Endothelial cell of umbilical vein (primary cell): Measurements from ENCODE around the gene TBC1D4. TPM values are rescaled to one million over a fixed set of nuclear protein-coding genes. Genes with fewer than 3 reads are reported as not detected.

Experiments used
- BruUV-seq: library from RNA; stranded (reverse); fragments of 400-500 nt; replicated peaks from 2 replicates; lab custom pipeline; 2021; lab: Mats Ljungman, UMichigan
- CTCF ChIA-PET: fragments of 300-600, 350-600 bp; sonication (Branson Sonifier 250); formaldehyde crosslinking; loops from one replicate; lab custom pipeline; 2021; ENCODE audit warnings: antibody characterized with exemption, inconsistent platforms; lab: Charles Lee
- POLR2A ChIA-PET: fragments of 300-600, 350-600 bp; sonication (Branson Sonifier 250); formaldehyde crosslinking; loops from one replicate; lab custom pipeline; 2021; ENCODE audit warnings: antibody characterized with exemption, inconsistent platforms; lab: Charles Lee
- DNase-seq: peaks from one replicate; pipeline ENCODE4 v3.0.0-alpha.2; 2011; ENCODE audit warnings: low read depth, low spot score
- FAIRE-seq: peaks from 2 replicates; lab custom pipeline; 2011; peaks lifted over from hg19 to GRCh38; lab: Jason Lieb, UNC
- H2AFZ ChIP-seq: 2 replicates; pipeline ENCODE4 v1.6.0; 2012; ENCODE audit warnings: low read depth, low read length, control low read depth, inconsistent platforms
- H3K27ac ChIP-seq: 2 replicates; pipeline ENCODE4 v1.5.1; 2011; ENCODE audit warnings: low read depth, mild to moderate bottlenecking, control low read depth, low read length, moderate library complexity; ENCODE audit not compliant: insufficient read depth
- H3K27me3 ChIP-seq, 2 experiments: 2 replicates each; pipeline versions ENCODE4 v1.6.0 to v1.6.1; 2011; ENCODE audit warnings: low read length in 2 of 2, mixed read lengths in 1 of 2; ENCODE audit not compliant: control insufficient read depth in 2 of 2, insufficient read depth in 2 of 2
- H3K36me3 ChIP-seq, 2 experiments: 2 replicates in 1 of 2; 3 replicates in 1 of 2; pipeline ENCODE4 v1.5.1; 2011; ENCODE audit warnings: low read length in 2 of 2, mild to moderate bottlenecking in 1 of 2, moderate library complexity in 1 of 2; ENCODE audit not compliant: control insufficient read depth in 2 of 2, insufficient read depth in 2 of 2; ENCODE audit errors: extremely low read depth in 1 of 2
- H3K4me1 ChIP-seq: 3 replicates; pipeline ENCODE4 v1.5.1; 2011; ENCODE audit warnings: mild to moderate bottlenecking, low read length; ENCODE audit not compliant: control insufficient read depth, insufficient read depth; ENCODE audit errors: extremely low read depth
- H3K4me2 ChIP-seq: 2 replicates; pipeline ENCODE4 v1.6.1; 2011; ENCODE audit warnings: low read length, control low read depth, mixed read lengths; ENCODE audit not compliant: insufficient read depth
- H3K4me3 ChIP-seq, 3 experiments: fragments of 200-600 bp in 1 of 3; sonication (generic), shearing (Covaris generic) in 1 of 3; replicated peaks in 1 of 3; 2 replicates each; pipeline ENCODE4 v1.5.1; 2011 to 2016; ENCODE audit warnings: control low read depth in 3 of 3, low read length in 3 of 3, mild to moderate bottlenecking in 2 of 3, inconsistent platforms in 1 of 3, low read depth in 1 of 3, moderate library complexity in 1 of 3; ENCODE audit not compliant: insufficient read depth in 1 of 3
- H3K79me2 ChIP-seq: 2 replicates; pipeline ENCODE4 v1.6.0; 2012; ENCODE audit warnings: low read length, inconsistent platforms; ENCODE audit not compliant: control insufficient read depth, insufficient read depth
- H3K9ac ChIP-seq: replicated peaks from 2 replicates; pipeline ENCODE3; 2011; ENCODE audit warnings: low read length, control low read depth; ENCODE audit not compliant: insufficient read depth; ENCODE audit errors: extremely low read depth
- H3K9me1 ChIP-seq: replicated peaks from 3 replicates; pipeline ENCODE4 v1.6.0; 2011; ENCODE audit warnings: mild to moderate bottlenecking, low read length; ENCODE audit not compliant: control insufficient read depth, insufficient read depth; ENCODE audit errors: extremely low read depth
- H3K9me3 ChIP-seq: replicated peaks from 2 replicates; pipeline ENCODE4 v1.5.1; 2012; ENCODE audit warnings: low read length, inconsistent platforms; ENCODE audit not compliant: control insufficient read depth, insufficient read depth
- H4K20me1 ChIP-seq: replicated peaks from 2 replicates; pipeline ENCODE3; 2011; ENCODE audit warnings: mild to moderate bottlenecking, low read length; ENCODE audit not compliant: control insufficient read depth, insufficient read depth; ENCODE audit errors: extremely low read depth
- EZH2 ChIP-seq: IDR thresholded peaks from 2 replicates; pipeline ENCODE4 v1.6.1; 2012; ENCODE audit warnings: borderline replicate concordance, low read depth, mild to moderate bottlenecking, moderate library complexity, low read length, inconsistent platforms; ENCODE audit not compliant: severe bottlenecking
- FOS ChIP-seq: IDR thresholded peaks from 2 replicates; pipeline ENCODE4 v1.6.1; 2011; ENCODE audit warnings: mild to moderate bottlenecking, low read length, moderate library complexity, borderline replicate concordance; ENCODE audit not compliant: insufficient read depth
- GATA2 ChIP-seq: IDR thresholded peaks from 2 replicates; pipeline ENCODE4 v1.7.0; 2011; ENCODE audit warnings: low read depth, mild to moderate bottlenecking, moderate library complexity, mixed read lengths, low read length; ENCODE audit not compliant: insufficient read length, insufficient read depth
- JUN ChIP-seq: IDR thresholded peaks from 2 replicates; pipeline ENCODE4 v1.6.1; 2011; ENCODE audit warnings: borderline replicate concordance, low read depth; ENCODE audit not compliant: insufficient read length, insufficient read depth
- MAX ChIP-seq: IDR thresholded peaks from 2 replicates; pipeline ENCODE4 v1.6.1; 2011; ENCODE audit not compliant: insufficient read depth, insufficient read length
- MYC ChIP-seq: IDR thresholded peaks from one replicate; pipeline ENCODE4 v1.6.1; 2011; ENCODE audit warnings: mild to moderate bottlenecking, low read depth, low read length
- POLR2A ChIP-seq: IDR thresholded peaks from 2 replicates; pipeline ENCODE4 v1.6.1; 2012; ENCODE audit warnings: low read depth, mild to moderate bottlenecking, control low read depth, low read length
- POLR2AphosphoS5 ChIP-seq: IDR thresholded peaks from 2 replicates; pipeline ENCODE4 v1.6.1; 2012; ENCODE audit warnings: low read depth, mild to moderate bottlenecking, control low read depth, low read length, moderate library complexity; ENCODE audit not compliant: insufficient read depth
- dilution Hi-C: fragments of 300-500 bp; cut with MboI; formaldehyde crosslinking; loops from one replicate; pipeline ENCODE4 v1.15.0; 2019; ENCODE audit warnings: low sequenced_read_pairs; ENCODE audit not compliant: extremely low pct_ligation_motif_present
- intact Hi-C: fragments of 100-400 bp; cut with micrococcal nuclease; formaldehyde crosslinking; loops from one replicate; pipeline ENCODE4 v1.10.0; 2022
- polyA plus RNA-seq, 4 experiments: library from polyadenylated mRNA; depleted of rRNA in 3 of 4; stranded (reverse) in 3 of 4; unstranded in 1 of 4; fragments of >200 nt; gene quantifications; 2 replicates each; pipeline versions ENCODE4 v1.2.1 to v1.2.3, GENCODE V29; 2011 to 2012; ENCODE audit warnings: missing spikeins in 1 of 4
- total RNA-seq: library from RNA; stranded (reverse); gene quantifications from 2 replicates; pipeline ENCODE4 v1.2.3, GENCODE V29; 2021
- TF ChIP-seq, protein P1 (sequence below), 2 donors: IDR thresholded peaks; 1 replicate in 1 of 2; 2 replicates in 1 of 2; pipeline ENCODE4 v1.5.1; 2011; ENCODE audit warnings: low read length in 2 of 2, mild to moderate bottlenecking in 2 of 2, moderate library complexity in 2 of 2, control low read depth in 1 of 2, inconsistent platforms in 1 of 2, low read depth in 1 of 2; ENCODE audit not compliant: insufficient read depth in 1 of 2; ENCODE audit errors: extremely low read depth in 1 of 2

The TBC1D4 gene
- total and polyA plus RNA-seq, 2 donors (not counting 3 experiments of a cell fraction or from before 2014, with no cell fraction given), result 58.3 to 81.0 TPM

DNA sequence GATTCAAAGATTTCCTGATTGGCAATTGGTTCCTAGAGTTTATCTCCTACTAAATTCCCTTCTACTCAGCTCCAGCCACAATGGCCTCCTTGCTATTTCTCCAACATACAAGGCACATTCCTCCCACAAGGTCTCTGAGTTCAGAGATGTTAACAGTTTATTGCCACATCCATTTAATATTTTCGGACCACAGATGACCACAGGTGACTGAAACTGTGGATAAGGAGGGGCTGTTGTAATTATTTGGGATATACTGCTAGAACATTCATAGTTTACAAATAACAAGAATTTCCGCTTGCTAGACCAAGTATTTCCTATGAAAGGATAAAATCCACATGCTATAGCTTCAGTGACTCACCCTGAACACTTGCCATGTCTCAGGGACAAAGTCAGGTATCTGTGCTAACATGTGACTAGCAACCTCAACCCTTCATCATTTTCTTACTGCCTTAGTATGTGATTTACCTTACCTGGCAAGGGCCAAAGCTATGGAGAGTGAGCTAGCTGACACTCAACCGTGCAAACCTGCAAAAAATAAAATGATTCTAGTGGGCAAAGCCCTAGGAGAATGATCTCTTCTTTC is 117.7 kb downstream of the TBC1D4 start:
- DNase-seq (peak; percentile 42), FAIRE-seq (peak; percentile 77)
- Histone ChIP-seq H3K79me2 (peaks cover 69% of the 10 kb centered on the region), H3K4me1 (peaks cover 49% of the 10 kb centered on the region), H3K9me3 (no peaks in the 10 kb centered on the region), H3K27ac (peak overlapping the region; percentile 98), H3K27me3 (no peaks in the 10 kb centered on the region), H3K4me2 (peak overlapping the region; percentile 97), H4K20me1 (no peaks in the 10 kb centered on the region), H3K9me1 (no peaks in the 10 kb centered on the region), H3K9ac (peak overlapping the region; percentile 98), H2AFZ (no peak overlapping the region), H3K4me3 (peak overlapping the region in 1 of 3 experiments; percentile 96), H3K36me3 (peaks cover 0 to 9% of the 10 kb centered on the region in 2 experiments)
- no peak for TF ChIP-seq EZH2
- no peak for TF ChIP-seq FOS
- no peak for TF ChIP-seq MAX
- TF ChIP-seq POLR2AphosphoS5, result peak; percentile 16
- no peak for TF ChIP-seq MYC
- TF ChIP-seq JUN, result peak; percentile 43
- intact Hi-C loops, result no loop called here
- ChIA-PET CTCF (interaction anchor here (0.9 to 5.1 kb wide), 3 partner anchors 10 to 702 kb away, joined by 3 to 51 read pairs (median 3); partner anchors contain the start of gene TBC1D4), POLR2A (no interaction called here)
- no TSS peak for BruUV-seq
- dilution Hi-C loops, result no loop called here

GRCh38 chr13:75363371-75363770 is 118.6 kb downstream of the TBC1D4 start:
- Histone ChIP-seq H3K9me3 (no peaks in the 10 kb centered on the region), H3K4me3 (no peak overlapping the region), H4K20me1 (no peaks in the 10 kb centered on the region), H3K36me3 (peaks cover 0 to 12% of the 10 kb centered on the region in 2 experiments), H3K27ac (no peak overlapping the region), H3K79me2 (peaks cover 76% of the 10 kb centered on the region), H3K27me3 (no peaks in the 10 kb centered on the region), H3K4me1 (peaks cover 41% of the 10 kb centered on the region), H2AFZ (no peak overlapping the region), H3K9ac (no peak overlapping the region), H3K4me2 (peak overlapping the region; percentile 8), H3K9me1 (no peaks in the 10 kb centered on the region)
- no TSS peak for BruUV-seq
- DNase-seq, result no peak
- intact Hi-C loops, result no loop called here
- dilution Hi-C loops, result no loop called here
- CTCF ChIA-PET, result interaction anchor here (1.4 to 5.1 kb wide), 2 partner anchors 11 to 119 kb away, joined by 3 to 51 read pairs; partner anchors contain the start of gene TBC1D4
- TF ChIP-seq POLR2AphosphoS5 (no peak), JUN (no peak), EZH2 (no peak), GATA2 (no peak), MYC (no peak), POLR2A (no peak), MAX (no peak), FOS (no peak)
- TF ChIP-seq, protein P1, sequence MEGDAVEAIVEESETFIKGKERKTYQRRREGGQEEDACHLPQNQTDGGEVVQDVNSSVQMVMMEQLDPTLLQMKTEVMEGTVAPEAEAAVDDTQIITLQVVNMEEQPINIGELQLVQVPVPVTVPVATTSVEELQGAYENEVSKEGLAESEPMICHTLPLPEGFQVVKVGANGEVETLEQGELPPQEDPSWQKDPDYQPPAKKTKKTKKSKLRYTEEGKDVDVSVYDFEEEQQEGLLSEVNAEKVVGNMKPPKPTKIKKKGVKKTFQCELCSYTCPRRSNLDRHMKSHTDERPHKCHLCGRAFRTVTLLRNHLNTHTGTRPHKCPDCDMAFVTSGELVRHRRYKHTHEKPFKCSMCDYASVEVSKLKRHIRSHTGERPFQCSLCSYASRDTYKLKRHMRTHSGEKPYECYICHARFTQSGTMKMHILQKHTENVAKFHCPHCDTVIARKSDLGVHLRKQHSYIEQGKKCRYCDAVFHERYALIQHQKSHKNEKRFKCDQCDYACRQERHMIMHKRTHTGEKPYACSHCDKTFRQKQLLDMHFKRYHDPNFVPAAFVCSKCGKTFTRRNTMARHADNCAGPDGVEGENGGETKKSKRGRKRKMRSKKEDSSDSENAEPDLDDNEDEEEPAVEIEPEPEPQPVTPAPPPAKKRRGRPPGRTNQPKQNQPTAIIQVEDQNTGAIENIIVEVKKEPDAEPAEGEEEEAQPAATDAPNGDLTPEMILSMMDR (IDR thresholded peaks at IDR 0.05; ENCODE audit: extremely low read depth in 1 of 2, insufficient read depth in 1 of 2, low read depth in 1 of 2, low read length in 2 of 2), result no peak
- POLR2A ChIA-PET, result no interaction called here
- FAIRE-seq, result no peak
